Cardiac septum (tissue), 1 donor: ENCODE data around the gene GALNT18. TPM values are rescaled to one million over a fixed set of nuclear protein-coding genes. Genes with fewer than 3 reads are reported as not detected.
"Not testable (repeated sequence)": the region's sequence is repeated elsewhere in the genome, so short reads cannot be mapped to it uniquely, and the experiment has no call there.

ENCODE experiments used
- DNase-seq: peaks from one replicate; pipeline ENCODE4 v3.0.0-alpha.2; 2020; ENCODE audit warnings: low spot score
- intact Hi-C: fragments of 100-400 bp; cut with DNase I; formaldehyde crosslinking; loops from one replicate; pipeline ENCODE4 v1.14.0; 2022
- total RNA-seq: library from RNA; stranded (reverse); fragmentation: NEBNext Ultra II Directional; extraction: Animal tissue kit (Norgen Biotek cat#: 25700); gene quantifications from one replicate; pipeline ENCODE4 v1.2.1, GENCODE V29; 2021
- donor health status: DM: no; HTN: no; CAD: no.

The GALNT18 gene
- total RNA-seq, 1 donor from 2014 or later: 23.2 TPM

- intact Hi-C loops: no loop called here
- no peak for DNase-seq
Observed at GRCh38 chr11:11454671-11455223, 167.1 kb downstream of the GALNT18 start.

DNA sequence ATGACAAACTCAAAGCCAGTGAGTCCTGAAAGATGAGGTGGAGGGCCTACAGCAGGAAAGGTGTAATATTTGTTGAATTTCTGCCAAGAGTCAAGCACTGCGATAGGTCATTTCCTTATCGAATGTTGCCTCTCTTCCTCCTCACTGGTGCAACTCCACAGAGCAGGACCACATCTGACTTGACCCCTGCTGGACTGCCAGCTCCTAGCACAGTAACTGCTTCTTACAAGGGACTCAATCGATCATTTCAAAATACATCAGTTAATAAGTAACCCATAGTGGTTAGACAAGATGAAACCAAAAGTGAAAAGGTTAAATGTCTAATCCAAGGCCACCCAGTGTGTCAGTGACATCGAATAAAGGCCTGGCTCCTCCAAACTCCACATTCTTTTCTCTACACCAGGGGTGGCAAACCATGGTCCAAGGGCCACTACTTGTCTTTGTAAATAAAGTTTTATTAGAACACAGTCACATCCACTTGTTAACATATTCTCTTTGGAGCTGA, 170.3 kb downstream of the GALNT18 start:
- no peak for DNase-seq
- intact Hi-C loops: no loop called here

DNA sequence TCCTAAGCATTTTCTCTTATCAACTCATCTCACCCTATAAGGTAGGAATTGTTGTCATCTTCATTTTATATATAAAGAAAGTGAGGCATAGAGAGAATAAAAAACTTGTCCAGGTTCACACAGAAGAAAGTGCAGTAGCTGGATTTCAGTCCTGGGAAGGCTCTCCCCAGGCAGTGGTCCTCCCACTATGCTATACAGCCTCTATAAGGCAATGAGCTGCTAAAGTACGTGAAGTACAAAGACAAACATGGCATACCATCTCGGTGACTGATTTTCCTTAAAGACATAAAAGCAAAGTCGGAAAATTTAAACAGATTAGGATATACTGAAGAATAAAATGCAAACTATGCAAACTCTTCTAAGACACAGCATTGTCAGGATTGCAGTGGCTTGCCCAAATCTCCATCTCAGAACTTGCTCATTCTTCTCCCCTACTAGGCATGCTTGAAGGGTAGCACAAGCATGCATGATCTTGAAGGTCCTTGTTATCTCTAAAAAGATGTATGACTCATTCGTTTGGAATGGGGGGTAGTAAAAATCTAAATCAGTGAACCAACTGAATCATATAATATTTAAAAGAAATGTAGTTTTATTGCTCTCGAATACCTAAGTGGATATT, 171.0 kb downstream of the GALNT18 start:
- no peak for DNase-seq
- intact Hi-C loops: no loop called here

DNA sequence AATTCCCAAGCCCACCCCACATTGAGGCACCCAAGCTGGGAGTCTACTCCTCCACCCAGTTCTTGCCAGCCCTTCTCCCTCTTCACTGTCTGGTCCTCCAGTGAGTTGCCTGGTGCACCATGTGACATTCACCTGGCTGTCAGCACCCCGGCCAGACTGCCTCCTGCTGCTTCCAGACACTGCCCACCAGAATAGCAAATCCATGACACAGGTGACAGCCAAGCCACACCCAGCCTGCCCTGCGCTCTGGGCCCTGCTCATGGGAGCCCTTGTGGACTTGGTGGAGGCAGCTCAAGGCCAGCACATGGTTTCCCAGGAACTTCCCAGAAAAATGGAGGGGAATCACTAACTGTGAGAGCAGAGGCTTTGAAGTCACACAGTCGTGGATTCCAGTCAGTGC, 172.5 kb downstream of the GALNT18 start:
- intact Hi-C loops: no loop called here
- no peak for DNase-seq

- intact Hi-C loops: no loop called here
- DNase-seq: no peak
Observed at GRCh38 chr11:11448626-11449025, 173.2 kb downstream of the GALNT18 start.

GRCh38 chr11:11447601-11448000, 174.2 kb downstream of the GALNT18 start:
- intact Hi-C loops, DNase-seq: not testable (repeated sequence)

GRCh38 chr11:11446967-11447366, 174.8 kb downstream of the GALNT18 start:
- intact Hi-C loops: no loop called here
- DNase-seq: no peak

DNA sequence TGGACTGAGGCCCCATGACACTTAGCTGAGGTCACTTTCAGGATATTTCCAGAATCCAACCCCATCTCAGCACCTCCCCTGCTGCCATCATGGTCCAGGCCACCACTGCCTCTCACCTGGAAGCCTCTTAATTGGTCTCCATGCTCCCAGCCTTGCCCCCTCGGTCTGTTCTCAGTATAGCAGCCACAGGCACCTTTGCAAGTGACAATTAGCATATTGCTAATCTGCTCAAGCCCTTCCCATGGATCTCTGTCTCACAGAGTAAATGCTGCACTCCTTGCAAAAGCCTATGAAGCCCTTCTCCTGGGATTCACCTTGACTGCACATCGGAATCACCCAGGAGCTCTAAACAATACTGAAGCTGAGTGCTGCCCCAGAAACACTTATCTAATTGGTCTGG, 175.2 kb downstream of the GALNT18 start:
- intact Hi-C loops: no loop called here
- DNase-seq: no peak

DNA sequence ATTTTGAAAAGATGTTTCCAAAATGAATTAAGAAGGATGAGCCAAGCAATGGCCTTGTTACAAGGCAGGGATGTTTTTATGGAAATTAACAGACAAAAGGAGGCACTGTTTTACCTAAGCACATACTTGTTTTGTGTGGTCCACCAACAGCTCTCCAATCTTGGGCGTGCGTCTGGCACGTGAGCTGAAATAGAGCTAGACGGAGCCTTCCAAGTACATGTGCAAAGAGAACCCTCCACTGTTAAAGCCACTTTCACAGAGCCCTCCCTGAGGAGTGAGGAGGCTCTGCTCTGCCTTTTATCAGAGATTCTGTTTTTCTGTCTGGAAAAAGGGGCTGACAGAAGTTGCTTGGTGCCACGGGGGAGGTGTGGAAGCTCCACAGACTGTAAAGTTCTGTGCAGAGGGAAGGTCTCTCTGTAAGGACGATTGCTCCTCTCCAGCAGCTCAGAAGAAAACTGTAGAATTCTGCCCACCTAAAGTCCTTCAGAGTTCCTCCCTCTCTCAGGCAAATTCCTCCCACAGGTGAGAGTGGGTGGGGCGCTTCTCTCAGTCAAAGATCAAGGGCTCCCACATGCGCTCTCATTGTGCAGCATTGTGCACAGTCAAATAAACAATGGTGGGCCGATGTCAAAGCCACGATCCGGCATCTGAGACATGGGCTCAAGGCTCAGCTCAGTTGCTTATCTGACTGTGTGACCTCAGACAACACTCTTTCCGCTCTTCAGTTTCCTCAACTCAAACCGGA, 176.2 kb downstream of the GALNT18 start:
- intact Hi-C loops: no loop called here
- DNase-seq: no peak

DNA sequence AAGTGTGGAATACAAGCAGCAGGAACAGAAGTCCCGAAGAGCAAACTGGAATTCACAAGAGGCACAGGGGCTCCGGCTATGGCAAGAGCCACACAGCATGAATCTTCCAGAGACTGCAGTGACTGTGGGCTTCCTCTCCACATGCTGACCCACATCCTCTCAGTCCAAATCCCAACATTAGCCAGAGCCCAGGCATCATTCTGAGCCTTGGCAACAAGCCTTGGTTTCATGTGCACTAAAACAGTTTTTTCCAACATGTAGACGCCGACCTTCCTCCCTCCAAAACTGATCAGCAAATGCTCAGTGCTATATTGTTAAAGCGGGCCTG, 177.0 kb downstream of the GALNT18 start:
- intact Hi-C loops: no loop called here
- DNase-seq: no peak

- intact Hi-C loops: no loop called here
- DNase-seq: no peak
Observed at GRCh38 chr11:11444027-11444803, 177.6 kb downstream of the GALNT18 start.

DNA sequence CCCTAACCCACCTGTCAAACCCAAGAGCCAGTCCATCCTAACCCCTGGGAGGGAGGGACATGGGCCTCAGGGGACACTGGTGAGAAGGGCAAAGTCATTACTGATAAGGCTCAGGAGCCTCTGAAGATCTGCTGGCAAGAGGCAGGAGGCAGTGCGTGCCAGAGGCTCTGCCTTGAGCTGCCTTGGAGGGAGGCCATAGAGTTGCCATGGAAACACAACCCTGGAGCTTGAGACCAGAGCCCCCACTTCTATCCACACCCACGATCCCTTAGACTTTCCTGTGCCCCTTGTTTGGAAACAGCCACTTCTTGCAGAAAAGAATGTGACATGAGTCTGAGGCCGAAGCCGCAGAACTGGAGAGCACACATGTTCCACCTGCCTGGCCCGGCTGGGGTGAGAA, 179.0 kb downstream of the GALNT18 start:
- intact Hi-C loops: no loop called here
- no peak for DNase-seq

GRCh38 chr11:11441516-11441915, 180.3 kb downstream of the GALNT18 start:
- intact Hi-C loops: no loop called here
- no peak for DNase-seq

DNA sequence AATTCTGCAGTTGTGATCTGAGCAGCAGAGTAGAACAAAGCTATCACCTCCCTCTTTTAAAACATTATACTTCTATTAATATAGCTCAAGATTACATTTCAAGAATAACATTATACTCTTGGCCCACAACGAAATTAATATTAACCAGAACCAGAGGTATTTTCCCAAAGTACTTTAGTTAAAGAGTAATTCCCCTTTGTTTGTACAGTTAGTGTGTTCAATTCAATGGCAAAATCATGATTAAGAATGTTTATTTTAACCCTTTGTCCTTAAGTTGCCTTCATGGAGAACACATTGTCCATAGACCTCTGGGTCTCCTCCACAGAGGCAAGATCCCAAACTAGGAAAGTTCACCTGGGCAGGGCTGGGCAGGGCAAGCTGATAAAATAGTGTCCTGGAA, 180.7 kb downstream of the GALNT18 start:
- intact Hi-C loops: no loop called here
- no peak for DNase-seq

DNA sequence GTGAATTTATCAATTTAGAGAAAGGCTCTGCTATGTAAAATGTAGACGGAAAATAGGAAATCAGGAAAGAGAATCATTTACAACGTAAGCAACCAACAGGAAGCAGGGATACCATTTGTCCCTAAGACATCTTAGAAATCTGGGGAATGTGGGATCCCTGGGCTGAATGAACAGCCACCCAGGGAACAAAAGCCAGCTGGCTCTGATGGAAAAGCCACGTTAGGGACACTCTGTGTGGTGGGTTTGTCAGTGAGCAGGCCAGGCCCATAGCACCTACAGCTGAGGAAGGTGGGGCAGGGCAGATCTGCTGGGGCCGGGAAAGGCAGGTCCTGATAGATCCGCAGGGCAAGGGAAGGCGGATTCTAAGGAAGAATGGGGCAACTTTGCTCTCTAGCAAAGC, 181.7 kb downstream of the GALNT18 start:
- DNase-seq: no peak
- intact Hi-C loops: no loop called here

- intact Hi-C loops: no loop called here
Observed at GRCh38 chr11:11439591-11439990, 182.2 kb downstream of the GALNT18 start.

GRCh38 chr11:11436715-11437313, 185.0 kb downstream of the GALNT18 start:
- intact Hi-C loops: no loop called here
- no peak for DNase-seq

More at GRCh38 chr11:11439591-11439990, 182.2 kb downstream of the GALNT18 start:
- no peak for DNase-seq

DNA sequence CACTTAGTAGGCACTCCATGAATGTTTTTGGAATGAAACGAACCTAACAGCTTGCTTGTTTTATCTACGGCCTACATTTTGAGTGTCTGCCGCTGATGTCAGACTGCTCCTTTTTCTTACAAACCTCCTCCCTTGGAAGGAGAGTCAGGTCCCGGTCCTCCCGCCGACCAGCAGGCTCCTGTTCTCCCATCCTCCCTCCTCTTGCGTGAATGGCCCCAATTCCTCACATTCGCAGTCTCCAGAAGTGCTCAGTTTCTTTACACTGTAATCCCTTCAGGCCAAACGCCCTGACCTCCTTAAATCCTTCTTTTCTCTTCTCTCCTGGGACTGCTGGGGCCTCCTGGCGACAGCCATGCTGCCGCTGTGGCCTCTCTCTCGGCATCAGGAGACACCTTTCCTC, 186.2 kb downstream of the GALNT18 start:
- intact Hi-C loops: no loop called here
- DNase-seq: no peak

- DNase-seq: no peak
- intact Hi-C loops: no loop called here
Observed at GRCh38 chr11:11433960-11434359, 187.8 kb downstream of the GALNT18 start.
